ENCODE measurements around the gene MRC2. TPM values are rescaled to one million over a fixed set of nuclear protein-coding genes. Genes with fewer than 3 reads are reported as not detected.
"Not testable (repeated sequence)": the region's sequence is repeated elsewhere in the genome, so short reads cannot be mapped to it uniquely, and the experiment has no call there.

MRC2 gene
- total RNA-seq, 2 donors from 2014 or later: 43.8 to 46.7 TPM

- Histone ChIP-seq H3K36me3 (peaks cover 9% of the 10 kb centered on the region), H3K4me1 (peaks cover 0 to 13% of the 10 kb centered on the region in 2 donors), H3K9me3 (no peaks in the 10 kb centered on the region), H3K4me3 (no peak overlapping the region), H3K27me3 (no peaks in the 10 kb centered on the region), H3K27ac (no peak overlapping the region)
- no peak for DNase-seq (ENCODE audit: low spot score)
- no peak for TF ChIP-seq CTCF (IDR thresholded peaks at IDR 0.05)
These were observed 62.9 kb downstream of the MRC2 start for GRCh38 chr17:62690168-62690897.

GRCh38 chr17:62691589-62691915 is 64.1 kb downstream of the MRC2 start:
- not testable (repeated sequence) for H3K36me3 ChIP-seq; H3K27ac ChIP-seq; H3K27me3 ChIP-seq; DNase-seq (ENCODE audit: low spot score); H3K4me3 ChIP-seq; H3K9me3 ChIP-seq
- peaks cover 0 to 15% of the 10 kb centered on the region in 2 donors for H3K4me1 ChIP-seq

- Histone ChIP-seq H3K4me1 (peaks cover 0 to 22% of the 10 kb centered on the region in 2 donors), H3K27me3 (no peaks in the 10 kb centered on the region), H3K4me3 (no peak overlapping the region), H3K27ac (no peak overlapping the region), H3K36me3 (peaks cover 9% of the 10 kb centered on the region), H3K9me3 (no peaks in the 10 kb centered on the region)
- no peak for TF ChIP-seq CTCF (IDR thresholded peaks at IDR 0.05)
- DNase-seq (ENCODE audit: low spot score): no peak
These were observed 64.7 kb downstream of the MRC2 start for GRCh38 chr17:62692159-62692651.

GRCh38 chr17:62692721-62693431 is 65.4 kb downstream of the MRC2 start:
- TF ChIP-seq CTCF (IDR thresholded peaks at IDR 0.05): peak in 1 of 2 donors; percentile 48
- Histone ChIP-seq H3K27me3 (no peaks in the 10 kb centered on the region), H3K27ac (no peak overlapping the region)

GRCh38 chr17:62693616-62694409 is 66.3 kb downstream of the MRC2 start:
- H3K36me3 ChIP-seq: peaks cover 9% of the 10 kb centered on the region
- no peak for TF ChIP-seq CTCF (IDR thresholded peaks at IDR 0.05)
- no peak overlapping the region for H3K27ac ChIP-seq
- H3K4me1 ChIP-seq: peaks cover 0 to 25% of the 10 kb centered on the region in 2 donors
- DNase-seq (ENCODE audit: low spot score): no peak
- no peaks in the 10 kb centered on the region for H3K27me3 ChIP-seq
- H3K9me3 ChIP-seq: no peaks in the 10 kb centered on the region
- no peak overlapping the region for H3K4me3 ChIP-seq

More at GRCh38 chr17:62692721-62693431, 65.4 kb downstream of the MRC2 start:
- Histone ChIP-seq H3K4me1 (peaks cover 0 to 25% of the 10 kb centered on the region in 2 donors), H3K9me3 (no peaks in the 10 kb centered on the region), H3K36me3 (peaks cover 9% of the 10 kb centered on the region), H3K4me3 (no peak overlapping the region)
- DNase-seq (ENCODE audit: low spot score): no peak

GRCh38 chr17:62695093-62695738 is 67.7 kb downstream of the MRC2 start:
- H3K9me3 ChIP-seq; H3K27ac ChIP-seq; DNase-seq (ENCODE audit: low spot score); H3K36me3 ChIP-seq; H3K4me3 ChIP-seq; H3K27me3 ChIP-seq: not testable (repeated sequence)
- peaks cover 0 to 25% of the 10 kb centered on the region in 2 donors for H3K4me1 ChIP-seq
